Ovary (tissue), 1 donor: ENCODE data around the gene USP4.

ENCODE experiments used
- EP300 ChIP-seq: sonication (generic); formaldehyde crosslinking; IDR thresholded peaks from one replicate; pipeline ENCODE4 v1.6.1; 2017; ENCODE audit warnings: antibody characterized with exemption
- POLR2A ChIP-seq: fragments of 450-650 bp; IDR thresholded peaks from one replicate; pipeline ENCODE4 v1.6.1; 2017; ENCODE audit warnings: antibody characterized with exemption, mild to moderate bottlenecking, moderate library complexity

GRCh38 chr3:49346797-49347251 lies 7.0 kb upstream of the USP4 start:
- TF ChIP-seq EP300, result no peak
- no peak for TF ChIP-seq POLR2A
